HG02970 (cell line): Measurements from ENCODE around the gene SLC7A1.

Experiments
- ATAC-seq: cut with Tn5 transposase; IDR thresholded peaks from one replicate; pipeline ENCODE4 v1.9.1; 2021; ENCODE audit warnings: mild to moderate bottlenecking, moderate library complexity, moderate number of reproducible peaks; ENCODE audit not compliant: unreplicated experiment, low FRiP score

Gene SLC7A1

DNA sequence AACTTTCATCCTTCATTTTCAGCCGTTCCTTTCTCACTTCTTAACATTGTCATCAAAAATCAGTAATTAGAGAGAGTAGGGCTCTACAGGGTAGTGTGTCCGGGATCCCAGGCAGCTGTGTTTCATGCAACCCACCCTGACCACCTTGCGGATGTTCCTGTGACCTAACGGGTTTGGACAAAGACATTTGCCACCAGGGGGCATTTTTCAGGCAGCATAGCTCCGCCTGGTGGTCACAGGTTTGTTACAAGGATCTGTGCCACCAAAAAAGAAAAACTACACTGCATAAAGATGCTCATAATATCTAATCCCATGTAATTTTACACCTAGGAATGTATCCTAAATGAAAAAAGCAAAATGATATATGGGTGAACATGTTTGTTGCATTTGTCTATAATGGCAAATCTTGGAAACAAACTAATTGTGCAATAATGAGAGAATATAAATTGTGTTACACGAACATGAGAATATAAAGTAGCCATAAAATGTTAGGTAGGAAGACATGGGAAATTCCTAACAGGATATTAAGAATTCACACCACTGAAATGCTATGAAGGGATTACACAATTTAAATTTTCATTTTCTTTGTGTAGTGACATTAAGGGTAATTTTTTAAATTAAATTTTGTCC, 123.0 kb downstream of the SLC7A1 start:
- ATAC-seq = no peak

DNA sequence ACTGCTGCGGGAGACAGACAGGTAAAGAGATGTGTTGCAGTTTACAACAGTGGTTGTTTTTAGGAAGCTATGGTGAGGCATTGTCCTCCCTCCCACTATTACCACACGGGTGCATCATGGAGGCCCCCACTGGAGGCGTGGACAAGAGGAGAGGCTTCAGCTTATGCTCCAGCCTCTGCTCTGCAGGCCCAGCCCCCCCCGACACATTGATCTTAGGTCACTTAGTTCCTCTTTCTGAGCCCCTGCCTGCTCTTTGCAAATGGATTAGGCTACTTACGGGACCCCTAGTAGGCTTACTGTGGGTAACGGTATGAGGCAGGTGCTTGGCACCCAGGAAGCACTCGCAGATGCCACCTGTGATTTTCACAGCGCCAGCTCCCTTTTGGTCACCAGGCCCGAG, 123.9 kb downstream of the SLC7A1 start:
- no peak for ATAC-seq

DNA sequence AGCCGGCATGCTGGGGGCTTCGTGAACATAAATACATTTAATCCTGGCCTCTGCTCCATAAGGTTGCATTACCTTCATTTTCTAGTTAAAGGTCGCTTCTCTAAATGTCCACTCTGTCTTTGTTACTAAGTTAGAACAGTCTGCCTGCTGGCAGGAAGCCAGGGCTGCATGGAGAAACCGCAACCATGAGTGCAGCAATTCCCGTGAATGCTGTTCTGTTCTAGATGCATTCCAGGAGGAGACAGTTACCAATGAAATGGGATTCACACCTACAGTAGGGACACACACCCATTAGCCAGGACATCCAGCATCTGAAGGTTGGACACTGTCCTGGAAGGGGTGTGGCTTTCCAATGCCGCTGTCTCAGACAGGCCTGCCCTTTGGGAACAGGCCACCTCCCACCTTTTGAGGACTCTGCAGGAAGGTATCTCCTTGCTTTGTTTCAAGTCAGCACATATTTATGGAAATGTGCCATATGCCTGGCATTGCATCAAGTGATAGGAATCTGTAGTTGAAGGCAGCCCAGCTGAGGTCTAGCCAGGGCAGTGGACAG, 129.7 kb downstream of the SLC7A1 start:
- no peak for ATAC-seq

DNA sequence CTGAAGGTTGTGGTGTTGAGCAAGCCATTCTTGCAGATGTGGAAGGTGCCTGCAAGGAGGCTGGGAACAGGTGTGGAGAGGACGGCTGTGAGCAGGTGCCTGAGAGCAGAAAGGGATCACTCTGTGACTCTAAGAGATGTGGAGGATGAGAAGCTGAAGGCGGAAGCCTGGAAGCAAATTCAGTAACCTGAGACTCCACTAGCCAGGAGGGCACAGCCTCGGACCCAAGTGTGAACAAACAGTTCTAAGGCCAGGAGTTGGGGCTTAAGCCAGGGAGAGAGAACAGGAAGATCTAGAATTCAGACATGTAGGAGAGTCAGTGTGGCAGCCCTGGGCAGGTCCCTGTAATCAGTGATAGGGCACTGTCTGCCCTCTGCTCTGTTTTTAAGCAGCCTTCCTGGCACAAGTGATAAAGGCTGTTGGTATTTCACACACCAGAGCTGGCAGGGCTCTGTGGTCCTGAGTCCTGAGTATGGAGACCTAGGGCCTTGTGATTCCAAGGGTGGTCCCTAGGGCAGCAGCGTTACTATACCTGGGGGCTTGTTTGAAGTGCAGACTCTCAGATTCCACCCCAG, 131.3 kb downstream of the SLC7A1 start:
- ATAC-seq = no peak

DNA sequence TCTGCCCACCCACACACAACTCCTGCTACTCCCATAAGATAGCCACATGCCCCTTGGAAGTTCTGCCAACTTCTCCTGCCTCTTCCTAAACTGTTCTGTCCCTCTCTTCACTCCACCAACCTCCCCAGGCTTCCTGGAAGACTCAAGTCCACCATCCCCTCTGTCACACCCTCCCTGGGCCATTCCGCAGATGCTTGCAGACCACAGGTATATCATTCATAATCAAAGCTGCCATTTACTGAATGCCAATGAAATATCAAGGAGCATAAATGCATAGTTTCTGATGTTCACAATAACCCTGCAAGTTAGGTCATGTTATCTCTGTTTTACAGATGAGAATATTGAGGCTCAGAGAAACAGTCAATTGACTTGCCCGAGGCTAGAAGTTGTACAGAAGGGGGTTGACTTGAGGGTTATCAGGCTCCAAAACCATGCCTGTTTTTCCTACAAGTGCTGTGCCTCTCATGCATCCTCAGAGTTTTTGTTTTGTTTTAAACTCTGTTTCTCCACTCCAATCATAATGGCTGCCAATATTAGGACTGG, 135.6 kb downstream of the SLC7A1 start:
- ATAC-seq = no peak
